GM12878 (cell line): ENCODE measurements around the gene ZNF792. TPM values are rescaled to one million over a fixed set of nuclear protein-coding genes. Genes with fewer than 3 reads are reported as not detected.
A peak's percentile ranks its signal among the peaks of the same experiment; 100 is the strongest.

Source experiments
- CBX3 ChIP-seq: fragments of 200-600 bp; sonication (generic); IDR thresholded peaks from 2 replicates; pipeline ENCODE4 v1.6.1; 2016; ENCODE audit warnings: low read depth, borderline replicate concordance
- DPF2 ChIP-seq: fragments of 450-650 bp; IDR thresholded peaks from 2 replicates; pipeline ENCODE4 v1.6.1; 2017; ENCODE audit warnings: mild to moderate bottlenecking
- EZH2 ChIP-seq: IDR thresholded peaks from 2 replicates; pipeline ENCODE4 v1.6.1; 2012; ENCODE audit warnings: low read depth, mild to moderate bottlenecking, control low read depth, inconsistent platforms, low read length, borderline replicate concordance; ENCODE audit not compliant: control insufficient read depth
- IKZF2 ChIP-seq, 2 experiments: fragments of 450-650 bp; IDR thresholded peaks; 2 replicates each; pipeline ENCODE4 v1.6.1; 2017; ENCODE audit warnings: mild to moderate bottlenecking in 2 of 2, moderate library complexity in 2 of 2
- IRF4 ChIP-seq: IDR thresholded peaks from 2 replicates; pipeline ENCODE4 v1.6.1; 2011; ENCODE audit warnings: low read depth, low read length
- KAT2A ChIP-seq: conservative IDR thresholded peaks from 2 replicates; pipeline ENCODE4 v1.6.1; 2011; ENCODE audit warnings: low read depth, low read length; ENCODE audit not compliant: control insufficient read depth
- NFIC ChIP-seq: IDR thresholded peaks from 2 replicates; pipeline ENCODE4 v1.6.1; 2012; ENCODE audit warnings: low read depth, mild to moderate bottlenecking, inconsistent platforms, low read length, moderate library complexity
- TARDBP ChIP-seq: IDR thresholded peaks from 2 replicates; pipeline ENCODE4 v1.6.1; 2016; ENCODE audit warnings: borderline replicate concordance
- polyA plus RNA-seq, 11 experiments: library from polyadenylated mRNA; depleted of rRNA in 4 of 11; unstranded in 6 of 11; stranded (reverse) in 5 of 11; fragments of >200 nt; fragmentation: Nextera tagmentation in 4 of 11; fragmentation: Illumina TruSeq in 1 of 11; extraction: Ambion mirVana in 4 of 11; extraction: Trizol in 1 of 11; gene quantifications; 1 replicate in 1 of 11; 2 replicates in 10 of 11; pipeline versions ENCODE4 v1.2.1 to v1.2.3, GENCODE V29; 2011 to 2016; ENCODE audit warnings: inconsistent platforms in 2 of 11, missing spikeins in 2 of 11, low read depth in 1 of 11
- total RNA-seq, 4 experiments: library from RNA; depleted of rRNA in 3 of 4; stranded (reverse); fragments of >200 nt in 3 of 4; fragmentation: Illumina TruSeq in 1 of 4; extraction: Trizol in 1 of 4; gene quantifications; 2 replicates each; pipeline versions ENCODE4 v1.2.1 to v1.2.3, GENCODE V29; 2013 to 2021
- TF ChIP-seq, protein P1 (sequence below): IDR thresholded peaks from 2 replicates; pipeline ENCODE4 v1.6.1; 2012; ENCODE audit warnings: improper control_type of control experiment, low read depth, low read length; ENCODE audit not compliant: insufficient replicate concordance

ZNF792 gene
- total and polyA plus RNA-seq, 10 of the 15 experiments (the other 5 are each of a cell fraction or from before 2014, with no cell fraction given) = 0.53 to 4.8 (median 1.3) TPM

DNA sequence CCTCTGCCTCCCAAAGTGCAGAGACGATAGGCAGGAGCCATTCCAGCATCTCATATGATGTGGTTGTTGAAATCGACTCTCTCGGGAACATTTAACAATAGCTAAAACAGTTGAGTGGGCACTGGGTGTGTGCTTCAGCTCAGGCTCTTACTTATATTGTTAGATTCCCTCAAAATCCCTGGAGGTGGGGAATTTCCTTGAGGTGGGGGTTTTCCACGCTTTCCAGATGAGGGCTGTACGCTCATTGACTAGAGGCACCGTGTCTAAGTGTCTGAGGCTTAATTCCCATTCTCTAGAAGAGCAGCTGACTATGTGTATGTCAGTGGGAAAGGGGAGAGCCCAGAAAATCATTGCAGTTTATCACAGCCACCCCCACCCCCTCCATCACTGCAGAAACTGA lies 25.3 kb upstream of the ZNF792 start (continued):
- no peak for TF ChIP-seq TARDBP
- TF ChIP-seq EZH2 = no peak
- TF ChIP-seq IKZF2 (IDR thresholded peaks at IDR 0.05) = peak in 1 of 2 experiments; percentile 61; a peak in 2 of 4 replicates
- TF ChIP-seq, protein P1, sequence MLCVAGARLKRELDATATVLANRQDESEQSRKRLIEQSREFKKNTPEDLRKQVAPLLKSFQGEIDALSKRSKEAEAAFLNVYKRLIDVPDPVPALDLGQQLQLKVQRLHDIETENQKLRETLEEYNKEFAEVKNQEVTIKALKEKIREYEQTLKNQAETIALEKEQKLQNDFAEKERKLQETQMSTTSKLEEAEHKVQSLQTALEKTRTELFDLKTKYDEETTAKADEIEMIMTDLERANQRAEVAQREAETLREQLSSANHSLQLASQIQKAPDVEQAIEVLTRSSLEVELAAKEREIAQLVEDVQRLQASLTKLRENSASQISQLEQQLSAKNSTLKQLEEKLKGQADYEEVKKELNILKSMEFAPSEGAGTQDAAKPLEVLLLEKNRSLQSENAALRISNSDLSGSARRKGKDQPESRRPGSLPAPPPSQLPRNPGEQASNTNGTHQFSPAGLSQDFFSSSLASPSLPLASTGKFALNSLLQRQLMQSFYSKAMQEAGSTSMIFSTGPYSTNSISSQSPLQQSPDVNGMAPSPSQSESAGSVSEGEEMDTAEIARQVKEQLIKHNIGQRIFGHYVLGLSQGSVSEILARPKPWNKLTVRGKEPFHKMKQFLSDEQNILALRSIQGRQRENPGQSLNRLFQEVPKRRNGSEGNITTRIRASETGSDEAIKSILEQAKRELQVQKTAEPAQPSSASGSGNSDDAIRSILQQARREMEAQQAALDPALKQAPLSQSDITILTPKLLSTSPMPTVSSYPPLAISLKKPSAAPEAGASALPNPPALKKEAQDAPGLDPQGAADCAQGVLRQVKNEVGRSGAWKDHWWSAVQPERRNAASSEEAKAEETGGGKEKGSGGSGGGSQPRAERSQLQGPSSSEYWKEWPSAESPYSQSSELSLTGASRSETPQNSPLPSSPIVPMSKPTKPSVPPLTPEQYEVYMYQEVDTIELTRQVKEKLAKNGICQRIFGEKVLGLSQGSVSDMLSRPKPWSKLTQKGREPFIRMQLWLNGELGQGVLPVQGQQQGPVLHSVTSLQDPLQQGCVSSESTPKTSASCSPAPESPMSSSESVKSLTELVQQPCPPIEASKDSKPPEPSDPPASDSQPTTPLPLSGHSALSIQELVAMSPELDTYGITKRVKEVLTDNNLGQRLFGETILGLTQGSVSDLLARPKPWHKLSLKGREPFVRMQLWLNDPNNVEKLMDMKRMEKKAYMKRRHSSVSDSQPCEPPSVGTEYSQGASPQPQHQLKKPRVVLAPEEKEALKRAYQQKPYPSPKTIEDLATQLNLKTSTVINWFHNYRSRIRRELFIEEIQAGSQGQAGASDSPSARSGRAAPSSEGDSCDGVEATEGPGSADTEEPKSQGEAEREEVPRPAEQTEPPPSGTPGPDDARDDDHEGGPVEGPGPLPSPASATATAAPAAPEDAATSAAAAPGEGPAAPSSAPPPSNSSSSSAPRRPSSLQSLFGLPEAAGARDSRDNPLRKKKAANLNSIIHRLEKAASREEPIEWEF = peak; percentile 27
- peak; percentile 45; the same call in 1 of the 2 replicates for TF ChIP-seq NFIC
- TF ChIP-seq CBX3 = no peak
- TF ChIP-seq KAT2A = no peak
- TF ChIP-seq IRF4 = no peak
- TF ChIP-seq DPF2 = peak; percentile 35
